Aortic smooth muscle cell (primary cell): Measurements from ENCODE around the gene DDX53. TPM values are rescaled to one million over a fixed set of nuclear protein-coding genes. Genes with fewer than 3 reads are reported as not detected.

Source experiments
- total RNA-seq: library from RNA; depleted of rRNA; stranded (reverse); fragments of >200 nt; gene quantifications from 2 replicates; pipeline ENCODE4 v1.2.3, GENCODE V29; 2014

DDX53 gene
- not detected in 2 replicates for total RNA-seq

GRCh38 chrX:22999696-23000223 is at the start of gene DDX53:
Gene DDX53, plus strand, starts transcription at chrX:22999960. Its CDS starts 98 bp downstream, at chrX:23000058.

